Neuronal stem cell (in vitro differentiated cells): ENCODE data around the gene FFAR4.

Experiments
- DNase-seq: peaks from one replicate; pipeline ENCODE4 v3.0.0-alpha.2; 2013; ENCODE audit warnings: low spot score
- H2AFZ ChIP-seq: one replicate; pipeline ENCODE4 v1.6.1; 2013; ENCODE audit warnings: mild to moderate bottlenecking, low read length, inconsistent platforms
- H2AK5ac ChIP-seq: 2 replicates; pipeline ENCODE4 v1.6.1; 2013; ENCODE audit warnings: low read depth, mild to moderate bottlenecking, inconsistent platforms, low read length, moderate library complexity, mixed read lengths
- H2BK120ac ChIP-seq: 2 replicates; pipeline ENCODE4 v1.6.1; 2013; ENCODE audit warnings: low read depth, mild to moderate bottlenecking, inconsistent platforms, low read length, moderate library complexity, mixed read lengths
- H2BK12ac ChIP-seq: one replicate; pipeline ENCODE4 v1.6.1; 2013; ENCODE audit warnings: low read length, inconsistent platforms
- H2BK15ac ChIP-seq: 2 replicates; pipeline ENCODE4 v1.6.1; 2013; ENCODE audit warnings: mild to moderate bottlenecking, low read length, inconsistent platforms, mixed read lengths
- H2BK5ac ChIP-seq: one replicate; pipeline ENCODE4 v1.6.1; 2013; ENCODE audit warnings: inconsistent platforms, mild to moderate bottlenecking, low read length, moderate library complexity
- H3K14ac ChIP-seq: one replicate; pipeline ENCODE4 v1.6.1; 2013; ENCODE audit warnings: low read length, inconsistent platforms
- H3K18ac ChIP-seq: 2 replicates; pipeline ENCODE4 v1.6.1; 2013; ENCODE audit warnings: low read length, inconsistent platforms
- H3K23ac ChIP-seq: 2 replicates; pipeline ENCODE4 v1.6.1; 2013; ENCODE audit warnings: low read depth, mild to moderate bottlenecking, mixed read lengths, low read length, inconsistent platforms; ENCODE audit not compliant: poor library complexity
- H3K27ac ChIP-seq: replicated peaks from 3 replicates; pipeline ENCODE4 v1.5.1; 2013; ENCODE audit warnings: low read length, inconsistent platforms
- H3K27me3 ChIP-seq, 3 experiments: 2 replicates each; pipeline ENCODE4 v1.6.1; 2013; ENCODE audit warnings: low read length in 3 of 3, mild to moderate bottlenecking in 2 of 3, inconsistent platforms in 1 of 3, low read depth in 1 of 3, mixed read lengths in 1 of 3, moderate library complexity in 1 of 3; ENCODE audit not compliant: control insufficient read depth in 3 of 3, insufficient read depth in 3 of 3
- H3K36me3 ChIP-seq, 2 donors: replicated peaks in 1 of 2; 2 replicates each; pipeline ENCODE4 v1.6.1; 2013; ENCODE audit warnings: low read length in 2 of 2; ENCODE audit not compliant: control insufficient read depth in 2 of 2, insufficient read depth in 2 of 2
- H3K4ac ChIP-seq: 2 replicates; pipeline ENCODE4 v1.6.1; 2013; ENCODE audit warnings: inconsistent platforms, mild to moderate bottlenecking, low read length, moderate library complexity
- H3K4me1 ChIP-seq, 2 donors: 1 replicate in 1 of 2; 2 replicates in 1 of 2; pipeline ENCODE4 v1.6.1; 2013; ENCODE audit warnings: low read length in 2 of 2, low read depth in 1 of 2; ENCODE audit not compliant: control insufficient read depth in 2 of 2, insufficient read depth in 1 of 2
- H3K4me2 ChIP-seq: one replicate; pipeline ENCODE4 v1.6.1; 2013; ENCODE audit warnings: mild to moderate bottlenecking, low read length, inconsistent platforms; ENCODE audit not compliant: insufficient read depth, poor library complexity, severe bottlenecking
- H3K4me3 ChIP-seq, 2 donors: 2 replicates each; pipeline ENCODE4 v1.5.1; 2013; ENCODE audit warnings: low read length in 2 of 2, mild to moderate bottlenecking in 2 of 2, inconsistent platforms in 1 of 2, moderate library complexity in 1 of 2
- H3K79me1 ChIP-seq: one replicate; pipeline ENCODE4 v1.6.1; 2013; ENCODE audit warnings: low read depth, mild to moderate bottlenecking, inconsistent platforms, low read length, moderate library complexity
- H3K9ac ChIP-seq: one replicate; pipeline ENCODE4 v1.6.1; 2013; ENCODE audit warnings: mild to moderate bottlenecking, low read depth, low read length, inconsistent platforms; ENCODE audit not compliant: poor library complexity
- H3K9me3 ChIP-seq, 2 donors: replicated peaks in 1 of 2; 2 replicates each; pipeline versions ENCODE3 to v1.6.1; 2013; ENCODE audit warnings: low read length in 2 of 2, mild to moderate bottlenecking in 2 of 2, inconsistent platforms in 1 of 2, low read depth in 1 of 2, mixed read lengths in 1 of 2, moderate library complexity in 1 of 2; ENCODE audit not compliant: control insufficient read depth in 2 of 2, insufficient read depth in 1 of 2
- H4K8ac ChIP-seq: one replicate; pipeline ENCODE4 v1.6.1; 2013; ENCODE audit warnings: low read depth, mild to moderate bottlenecking, inconsistent platforms, low read length, moderate library complexity
- H4K91ac ChIP-seq: one replicate; pipeline ENCODE4 v1.6.1; 2013; ENCODE audit warnings: low read length, low read depth, mild to moderate bottlenecking, inconsistent platforms; ENCODE audit not compliant: poor library complexity
- WGBS, 2 donors: extraction: QIAGEN DNeasy Blood & Tissue Kit; methylation state at CpG; one replicate each; pipeline ENCODE4 v1.1.7; 2013; ENCODE audit warnings: missing lambda C conversion rate in 2 of 2, mixed read lengths in 1 of 2; ENCODE audit not compliant: insufficient read length in 2 of 2, insufficient replicate concordance in 1 of 2; ENCODE audit errors: extremely low coverage in 2 of 2; 5-methylcytosine and 5-hydroxymethylcytosine counted together

FFAR4 gene

GRCh38 chr10:93584445-93584844, 18.0 kb downstream of the FFAR4 start:
- Histone ChIP-seq H3K27me3 (peaks cover 0 to 10% (median 0%) of the 10 kb centered on the region in 3 experiments), H3K4me3 (no peak overlapping the region), H2AFZ (no peak overlapping the region), H4K8ac (no peak overlapping the region), H2AK5ac (no peak overlapping the region), H3K9me3 (peaks cover 1 to 3% of the 10 kb centered on the region in 2 donors), H3K18ac (no peak overlapping the region), H2BK12ac (no peak overlapping the region), H3K4me1 (peaks cover 8% of the 10 kb centered on the region in 2 donors), H2BK5ac (no peak overlapping the region), H4K91ac (no peak overlapping the region), H3K36me3 (no peaks in the 10 kb centered on the region), H3K4me2 (no peak overlapping the region), H3K79me1 (no peaks in the 10 kb centered on the region), H3K14ac (no peak overlapping the region), H2BK15ac (no peak overlapping the region), H3K23ac (no peak overlapping the region), H3K9ac (no peak overlapping the region), H3K4ac (no peak overlapping the region), H2BK120ac (no peak overlapping the region), H3K27ac (no peak overlapping the region)
- DNase-seq: no peak
- WGBS, 2 donors: no CpG with 5 or more reads among the region's 7 CpGs

GRCh38 chr10:93589648-93590562, 23.4 kb downstream of the FFAR4 start:
- no peak overlapping the region for H3K23ac ChIP-seq
- no peak overlapping the region for H3K14ac ChIP-seq
- DNase-seq: no peak
- H3K27ac ChIP-seq: no peak overlapping the region
- no peaks in the 10 kb centered on the region for H3K36me3 ChIP-seq
- no peak overlapping the region for H2AK5ac ChIP-seq
- no peak overlapping the region for H2BK5ac ChIP-seq
- H3K4me1 ChIP-seq: peaks cover 0 to 4% of the 10 kb centered on the region in 2 donors
- H3K9ac ChIP-seq: no peak overlapping the region
- H2BK120ac ChIP-seq: no peak overlapping the region
- no peak overlapping the region for H3K4me2 ChIP-seq
- H2BK15ac ChIP-seq: no peak overlapping the region
- H3K79me1 ChIP-seq: no peaks in the 10 kb centered on the region
- no CpG with 5 or more reads among the region's 15 CpGs for WGBS, 2 donors
- no peak overlapping the region for H3K18ac ChIP-seq
- no peak overlapping the region for H2AFZ ChIP-seq
- no peaks in the 10 kb centered on the region for H3K9me3 ChIP-seq
- H4K8ac ChIP-seq: no peak overlapping the region
- no peak overlapping the region for H4K91ac ChIP-seq
- H2BK12ac ChIP-seq: no peak overlapping the region
- no peak overlapping the region for H3K4me3 ChIP-seq
- peaks cover 0 to 34% (median 0%) of the 10 kb centered on the region in 3 experiments for H3K27me3 ChIP-seq
- H3K4ac ChIP-seq: no peak overlapping the region

- WGBS, 2 donors: no CpG with 5 or more reads among the region's 7 CpGs
- no peaks in the 10 kb centered on the region for H3K9me3 ChIP-seq
- H4K91ac ChIP-seq: no peak overlapping the region
- no peak overlapping the region for H2AFZ ChIP-seq
- H3K79me1 ChIP-seq: no peaks in the 10 kb centered on the region
- H3K27ac ChIP-seq: no peak overlapping the region
- no peak overlapping the region for H2BK5ac ChIP-seq
- no peak overlapping the region for H3K18ac ChIP-seq
- no peak overlapping the region for H3K4me2 ChIP-seq
- no peak overlapping the region for H2BK120ac ChIP-seq
- H2AK5ac ChIP-seq: no peak overlapping the region
- H3K9ac ChIP-seq: peak overlapping the region; percentile 10
- H3K27me3 ChIP-seq: peaks cover 0 to 34% (median 0%) of the 10 kb centered on the region in 3 experiments
- H3K4me3 ChIP-seq: no peak overlapping the region
- peaks cover 0 to 4% of the 10 kb centered on the region in 2 donors for H3K4me1 ChIP-seq
- H3K23ac ChIP-seq: no peak overlapping the region
- no peak for DNase-seq
- no peak overlapping the region for H2BK12ac ChIP-seq
- no peaks in the 10 kb centered on the region for H3K36me3 ChIP-seq
- H3K14ac ChIP-seq: no peak overlapping the region
- H4K8ac ChIP-seq: no peak overlapping the region
- no peak overlapping the region for H3K4ac ChIP-seq
- H2BK15ac ChIP-seq: no peak overlapping the region
These were observed 24.2 kb downstream of the FFAR4 start for GRCh38 chr10:93590638-93591037.

GRCh38 chr10:93591065-93591808, 24.8 kb downstream of the FFAR4 start:
- H3K18ac ChIP-seq: no peak overlapping the region
- H4K91ac ChIP-seq: no peak overlapping the region
- H4K8ac ChIP-seq: no peak overlapping the region
- H3K23ac ChIP-seq: no peak overlapping the region
- H3K14ac ChIP-seq: no peak overlapping the region
- H2BK15ac ChIP-seq: no peak overlapping the region
- no peak overlapping the region for H3K27ac ChIP-seq
- H3K27me3 ChIP-seq: peaks cover 0 to 37% (median 0%) of the 10 kb centered on the region in 3 experiments
- H3K79me1 ChIP-seq: no peaks in the 10 kb centered on the region
- no peak overlapping the region for H3K4me3 ChIP-seq
- no peak overlapping the region for H2BK12ac ChIP-seq
- H3K36me3 ChIP-seq: no peaks in the 10 kb centered on the region
- H2BK5ac ChIP-seq: no peak overlapping the region
- no peak for DNase-seq
- H2AFZ ChIP-seq: no peak overlapping the region
- H2AK5ac ChIP-seq: no peak overlapping the region
- H3K4me1 ChIP-seq: peaks cover 0 to 4% of the 10 kb centered on the region in 2 donors
- H3K9me3 ChIP-seq: no peaks in the 10 kb centered on the region
- H3K4me2 ChIP-seq: no peak overlapping the region
- H3K4ac ChIP-seq: no peak overlapping the region
- H3K9ac ChIP-seq: no peak overlapping the region
- H2BK120ac ChIP-seq: no peak overlapping the region
- WGBS, 2 donors: no CpG with 5 or more reads among the region's 8 CpGs
